Keratinocyte (primary cell): Measurements from ENCODE around the gene ABHD12B. TPM values are rescaled to one million over a fixed set of nuclear protein-coding genes. Genes with fewer than 3 reads are reported as not detected.
"Not testable (repeated sequence)": the region's sequence is repeated elsewhere in the genome, so short reads cannot be mapped to it uniquely, and the experiment has no call there.

Experiments used
- DNase-seq: peaks from one replicate; pipeline ENCODE4 v3.0.0-alpha.2; 2011; ENCODE audit warnings: low read depth, missing footprints, low spot score
- FAIRE-seq: peaks from 2 replicates; lab custom pipeline; 2011; peaks lifted over from hg19 to GRCh38; lab: Jason Lieb, UNC
- H2AFZ ChIP-seq: 2 replicates; pipeline ENCODE4 v1.6.0; 2012; ENCODE audit warnings: low read length, control low read depth, inconsistent platforms; ENCODE audit not compliant: control insufficient read depth
- H3K27ac ChIP-seq: 2 replicates; pipeline ENCODE4 v1.5.1; 2011; ENCODE audit warnings: low read length; ENCODE audit not compliant: control insufficient read depth, insufficient read depth
- H3K27me3 ChIP-seq: 3 replicates; pipeline ENCODE4 v1.6.0; 2011; ENCODE audit warnings: low read length; ENCODE audit not compliant: control insufficient read depth, insufficient read depth; ENCODE audit errors: extremely low read depth
- H3K36me3 ChIP-seq, 2 experiments: 2 replicates in 1 of 2; 3 replicates in 1 of 2; pipeline ENCODE4 v1.5.1; 2011; ENCODE audit warnings: low read length in 2 of 2, mild to moderate bottlenecking in 1 of 2; ENCODE audit not compliant: control insufficient read depth in 2 of 2, insufficient read depth in 2 of 2; ENCODE audit errors: extremely low read depth in 1 of 2
- H3K4me1 ChIP-seq: 3 replicates; pipeline ENCODE4 v1.5.1; 2011; ENCODE audit warnings: low read length; ENCODE audit not compliant: control insufficient read depth, insufficient read depth; ENCODE audit errors: extremely low read depth
- H3K4me2 ChIP-seq: 3 replicates; pipeline ENCODE4 v1.6.0; 2011; ENCODE audit warnings: low read depth, low read length; ENCODE audit not compliant: control insufficient read depth, insufficient read depth; ENCODE audit errors: extremely low read depth
- H3K4me3 ChIP-seq, 3 experiments: fragments of 200-600 bp in 1 of 3; sonication (generic) in 1 of 3; 2 replicates in 2 of 3; 3 replicates in 1 of 3; pipeline ENCODE4 v1.5.1; 2011 to 2016; ENCODE audit warnings: low read length in 3 of 3, mild to moderate bottlenecking in 3 of 3, control low read depth in 2 of 3, inconsistent platforms in 1 of 3, low read depth in 1 of 3, mixed read lengths in 1 of 3, mixed run types in 1 of 3, moderate library complexity in 1 of 3; ENCODE audit not compliant: control insufficient read depth in 2 of 3, insufficient read depth in 2 of 3; ENCODE audit errors: extremely low read depth in 1 of 3
- H3K79me2 ChIP-seq: 2 replicates; pipeline ENCODE4 v1.6.0; 2012; ENCODE audit warnings: low read length; ENCODE audit not compliant: control insufficient read depth, insufficient read depth
- H3K9ac ChIP-seq: 3 replicates; pipeline ENCODE4 v1.6.0; 2011; ENCODE audit warnings: low read length; ENCODE audit not compliant: control insufficient read depth, insufficient read depth; ENCODE audit errors: extremely low read depth
- H3K9me1 ChIP-seq: 3 replicates; pipeline ENCODE4 v1.6.0; 2011; ENCODE audit warnings: low read length; ENCODE audit not compliant: control insufficient read depth, insufficient read depth; ENCODE audit errors: extremely low read depth
- H3K9me3 ChIP-seq: 2 replicates; pipeline ENCODE4 v1.5.1; 2012; ENCODE audit warnings: low read depth, low read length; ENCODE audit not compliant: control insufficient read depth
- H4K20me1 ChIP-seq: 3 replicates; pipeline ENCODE4 v1.6.0; 2011; ENCODE audit warnings: low read length; ENCODE audit not compliant: control insufficient read depth, insufficient read depth; ENCODE audit errors: extremely low read depth
- CTCF ChIP-seq, 3 experiments: IDR thresholded peaks in 1 of 3; conservative IDR thresholded peaks in 1 of 3; optimal IDR thresholded peaks in 1 of 3; 2 replicates in 2 of 3; 3 replicates in 1 of 3; pipeline versions ENCODE3 to v1.5.1; 2011; ENCODE audit warnings: low read length in 3 of 3, mild to moderate bottlenecking in 3 of 3, moderate library complexity in 2 of 3, control low read depth in 1 of 3, inconsistent platforms in 1 of 3; ENCODE audit not compliant: insufficient read depth in 2 of 3; ENCODE audit errors: extremely low read depth in 1 of 3
- EZH2 ChIP-seq: IDR thresholded peaks from one replicate; pipeline ENCODE4 v1.6.1; 2012; ENCODE audit warnings: inconsistent platforms, mild to moderate bottlenecking, low read length, moderate library complexity
- dilution Hi-C: fragments of 300-500 bp; cut with MboI; formaldehyde crosslinking; loops from one replicate; pipeline ENCODE4 v1.7.0; 2020; ENCODE audit warnings: low sequenced_read_pairs; ENCODE audit not compliant: extremely low pct_ligation_motif_present
- polyA plus RNA-seq, 5 experiments: library from polyadenylated mRNA; depleted of rRNA in 3 of 5; stranded (reverse) in 3 of 5; stranded (forward) in 1 of 5; unstranded in 1 of 5; fragments of >200 nt; gene quantifications; 1 replicate in 1 of 5; 2 replicates in 3 of 5; 3 replicates in 1 of 5; pipeline versions ENCODE4 v1.2.1 to v1.2.3, GENCODE V29; 2011 to 2012; ENCODE audit warnings: missing spikeins in 2 of 5, low read depth in 1 of 5, low replicate concordance in 1 of 5

ABHD12B gene
- polyA plus RNA-seq, 1 donor (not counting 4 experiments of a cell fraction or from before 2014, with no cell fraction given): not detected

- Histone ChIP-seq H3K9me3 (no peaks in the 10 kb centered on the region), H3K9ac (no peak overlapping the region), H3K79me2 (no peaks in the 10 kb centered on the region), H4K20me1 (no peaks in the 10 kb centered on the region), H2AFZ (no peak overlapping the region), H3K4me2 (no peak overlapping the region), H3K36me3 (peaks cover 38 to 67% of the 10 kb centered on the region in 2 experiments), H3K4me3 (no peak overlapping the region), H3K9me1 (no peaks in the 10 kb centered on the region), H3K27ac (no peak overlapping the region), H3K27me3 (no peaks in the 10 kb centered on the region), H3K4me1 (no peaks in the 10 kb centered on the region)
- FAIRE-seq: no peak
- DNase-seq: no peak
- dilution Hi-C loops: no loop called here
- TF ChIP-seq EZH2 (no peak), CTCF (optimal IDR thresholded peaks at IDR 0.05 in 1 of 3, IDR thresholded peaks at IDR 0.05 in 1 of 3, conservative IDR thresholded peaks at IDR 0.05 in 1 of 3; ENCODE audit: extremely low read depth in 1 of 3, insufficient read depth in 2 of 3, low read length in 3 of 3) (no peak)
Observed at GRCh38 chr14:50910495-50911420, 38.9 kb downstream of the ABHD12B start.

GRCh38 chr14:50917449-50917848 is 45.6 kb downstream of the ABHD12B start:
- H3K9ac ChIP-seq: no peak overlapping the region
- no peak overlapping the region for H3K27ac ChIP-seq
- H3K9me1 ChIP-seq: no peaks in the 10 kb centered on the region
- H3K36me3 ChIP-seq: peaks cover 40 to 51% of the 10 kb centered on the region in 2 experiments
- H3K4me3 ChIP-seq: no peak overlapping the region
- H4K20me1 ChIP-seq: no peaks in the 10 kb centered on the region
- FAIRE-seq (no peak), DNase-seq (no peak)
- dilution Hi-C loops: no loop called here
- no peaks in the 10 kb centered on the region for H3K27me3 ChIP-seq
- H3K79me2 ChIP-seq: no peaks in the 10 kb centered on the region
- no peak overlapping the region for H3K4me2 ChIP-seq
- TF ChIP-seq EZH2 (no peak), CTCF (optimal IDR thresholded peaks at IDR 0.05 in 1 of 3, IDR thresholded peaks at IDR 0.05 in 1 of 3, conservative IDR thresholded peaks at IDR 0.05 in 1 of 3; ENCODE audit: extremely low read depth in 1 of 3, insufficient read depth in 2 of 3, low read length in 3 of 3) (no peak)
- H3K4me1 ChIP-seq: no peaks in the 10 kb centered on the region
- H2AFZ ChIP-seq: no peak overlapping the region
- H3K9me3 ChIP-seq: no peaks in the 10 kb centered on the region

GRCh38 chr14:50919524-50919923 is 47.7 kb downstream of the ABHD12B start:
- H3K9me1 ChIP-seq, H4K20me1 ChIP-seq, H2AFZ ChIP-seq, H3K4me3 ChIP-seq, H3K79me2 ChIP-seq, H3K27me3 ChIP-seq, H3K9ac ChIP-seq, FAIRE-seq, H3K4me2 ChIP-seq, H3K9me3 ChIP-seq, dilution Hi-C loops, H3K4me1 ChIP-seq, H3K27ac ChIP-seq, DNase-seq: not testable (repeated sequence)
- H3K36me3 ChIP-seq: peaks cover 43 to 47% of the 10 kb centered on the region in 2 experiments
